GM19397 (cell line): ENCODE results near the gene TSHR.
"Not testable (repeated sequence)": the region's sequence is repeated elsewhere in the genome, so short reads cannot be mapped to it uniquely, and the experiment has no call there.

ENCODE experiments used
- ATAC-seq: cut with Tn5 transposase; IDR thresholded peaks from one replicate; pipeline ENCODE4 v1.9.1; 2021; ENCODE audit warnings: mild to moderate bottlenecking, moderate library complexity; ENCODE audit not compliant: unreplicated experiment

Gene TSHR

GRCh38 chr14:80948291-80948690 lies 7.1 kb upstream of the TSHR start:
- no peak for ATAC-seq

- no peak for ATAC-seq
Measured at GRCh38 chr14:80951491-80951890, 3.9 kb upstream of the TSHR start.

- not testable (repeated sequence) for ATAC-seq
Measured at GRCh38 chr14:80953211-80953610, 2.2 kb upstream of the TSHR start.

- peak; percentile 34 for ATAC-seq
Measured at GRCh38 chr14:80954687-80955299, 628 bp upstream of the TSHR start.

- no peak for ATAC-seq
Measured at GRCh38 chr14:80956102-80956501, 681 bp downstream of the TSHR start.

GRCh38 chr14:80956922-80957321 lies 1.5 kb downstream of the TSHR start:
- no peak for ATAC-seq

GRCh38 chr14:80957613-80958012 lies 2.2 kb downstream of the TSHR start:
- ATAC-seq, result no peak

GRCh38 chr14:80958226-80958625 lies 2.8 kb downstream of the TSHR start:
- no peak for ATAC-seq

GRCh38 chr14:80958939-80959338 lies 3.5 kb downstream of the TSHR start:
- no peak for ATAC-seq

GRCh38 chr14:80959496-80959895 lies 4.1 kb downstream of the TSHR start:
- ATAC-seq, result peak; percentile 97

- ATAC-seq, result no peak
Measured at GRCh38 chr14:80965037-80965436, 9.6 kb downstream of the TSHR start.

GRCh38 chr14:80973931-80974641 lies 18.7 kb downstream of the TSHR start:
- ATAC-seq, result no peak

GRCh38 chr14:80974679-80975078 lies 19.3 kb downstream of the TSHR start:
- no peak for ATAC-seq

GRCh38 chr14:80977221-80977620 lies 21.8 kb downstream of the TSHR start:
- no peak for ATAC-seq

- no peak for ATAC-seq
Measured at GRCh38 chr14:80978403-80978802, 23.0 kb downstream of the TSHR start.

GRCh38 chr14:80979951-80980350 lies 24.5 kb downstream of the TSHR start:
- no peak for ATAC-seq

GRCh38 chr14:80981156-80981555 lies 25.7 kb downstream of the TSHR start:
- ATAC-seq, result no peak

GRCh38 chr14:80981673-80982072 lies 26.3 kb downstream of the TSHR start:
- no peak for ATAC-seq

- no peak for ATAC-seq
Measured at GRCh38 chr14:80982711-80983110, 27.3 kb downstream of the TSHR start.

GRCh38 chr14:80987235-80988032 lies 32.0 kb downstream of the TSHR start:
- ATAC-seq, result no peak

- no peak for ATAC-seq
Measured at GRCh38 chr14:80988192-80988591, 32.8 kb downstream of the TSHR start.
